ENCODE results near the gene PIGW.

PIGW gene

GRCh38 chr17:36546418-36547093 is 11.8 kb downstream of the PIGW start:
- DNase-seq: no peak

GRCh38 chr17:36547776-36548175 is 13.0 kb downstream of the PIGW start:
- DNase-seq: no peak

- no peak for DNase-seq
These were observed 16.0 kb downstream of the PIGW start for GRCh38 chr17:36550491-36551417.

DNA sequence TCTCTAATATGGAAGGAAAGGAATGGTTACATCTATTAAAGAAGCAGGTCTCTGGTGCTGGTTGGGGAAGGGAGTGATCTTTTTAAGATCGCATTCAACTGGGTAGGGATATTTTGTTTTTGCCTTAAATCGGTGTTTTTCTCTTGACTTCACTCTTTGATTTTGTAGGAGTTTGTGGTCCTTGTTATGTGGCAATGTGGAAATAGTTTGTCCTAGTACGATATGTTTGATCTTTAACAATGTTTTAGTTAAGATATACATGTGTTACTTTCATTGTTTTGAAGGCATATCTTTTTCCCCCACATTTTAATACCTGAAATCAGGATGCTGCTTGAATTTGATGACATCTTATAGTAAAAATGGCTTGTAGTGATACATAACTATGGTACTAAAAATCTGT is 18.7 kb downstream of the PIGW start:
- DNase-seq: no peak

DNA sequence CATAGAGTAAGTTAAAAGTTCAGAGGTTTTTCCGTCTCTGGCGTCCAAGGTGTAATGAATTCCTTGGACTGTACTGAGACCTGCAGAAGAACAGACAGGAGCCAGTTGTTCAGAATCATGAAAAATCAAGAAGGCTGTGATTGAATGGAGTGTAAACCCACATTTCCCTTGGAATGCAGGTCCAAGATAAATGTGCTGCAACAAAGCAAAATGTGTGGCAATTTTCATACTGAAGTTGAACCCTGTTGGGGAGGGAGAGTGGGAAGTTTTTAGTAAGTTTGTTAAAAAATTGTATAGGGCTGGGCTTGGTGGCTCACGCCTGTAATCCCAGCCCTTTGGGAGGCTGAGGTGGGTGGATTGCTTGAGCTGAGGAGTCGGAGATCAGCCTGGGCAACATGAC is 31.3 kb downstream of the PIGW start:
- no peak for DNase-seq

- DNase-seq: no peak
These were observed 40.2 kb downstream of the PIGW start for GRCh38 chr17:36575028-36575427.

DNA sequence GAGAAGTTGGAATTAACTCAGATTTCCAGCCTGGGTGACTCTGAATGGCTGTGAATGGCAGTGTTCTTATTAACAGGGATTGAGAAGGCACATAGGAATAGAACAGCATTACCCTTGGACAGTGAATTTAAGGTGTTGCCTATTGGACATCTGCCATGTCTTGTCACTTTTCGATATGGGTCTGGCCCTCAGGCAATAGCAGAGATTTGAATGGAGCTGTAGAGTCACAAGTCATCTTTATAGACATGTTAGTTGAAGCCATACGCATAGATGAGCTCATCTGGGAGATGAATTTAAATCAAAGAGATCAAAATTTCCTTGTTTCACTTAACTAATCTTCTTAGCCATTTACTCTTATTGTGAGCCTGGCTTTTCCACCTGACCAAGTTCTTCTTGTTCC is 42.0 kb downstream of the PIGW start:
- DNase-seq: no peak

- no peak for DNase-seq
These were observed 43.9 kb downstream of the PIGW start for GRCh38 chr17:36578671-36579070.

DNA sequence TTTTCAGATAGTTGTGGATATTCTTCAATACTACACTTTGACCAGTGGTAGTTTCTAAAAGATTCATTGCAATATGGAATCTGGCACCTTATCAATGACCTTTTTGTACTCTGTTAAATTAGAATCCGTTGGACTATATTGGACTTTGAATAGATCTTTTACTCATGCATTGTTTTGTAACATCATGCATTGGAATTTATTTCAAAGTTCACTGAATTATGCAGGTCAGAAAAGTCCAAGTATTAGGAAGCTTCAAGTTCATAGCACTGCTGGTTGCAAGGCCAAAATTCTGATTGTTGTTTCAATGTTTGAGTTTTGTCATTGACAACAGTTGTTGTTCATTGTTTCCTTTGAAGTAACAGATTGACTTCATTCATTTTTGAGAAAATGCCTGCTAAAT is 49.0 kb downstream of the PIGW start:
- no peak for DNase-seq

DNA sequence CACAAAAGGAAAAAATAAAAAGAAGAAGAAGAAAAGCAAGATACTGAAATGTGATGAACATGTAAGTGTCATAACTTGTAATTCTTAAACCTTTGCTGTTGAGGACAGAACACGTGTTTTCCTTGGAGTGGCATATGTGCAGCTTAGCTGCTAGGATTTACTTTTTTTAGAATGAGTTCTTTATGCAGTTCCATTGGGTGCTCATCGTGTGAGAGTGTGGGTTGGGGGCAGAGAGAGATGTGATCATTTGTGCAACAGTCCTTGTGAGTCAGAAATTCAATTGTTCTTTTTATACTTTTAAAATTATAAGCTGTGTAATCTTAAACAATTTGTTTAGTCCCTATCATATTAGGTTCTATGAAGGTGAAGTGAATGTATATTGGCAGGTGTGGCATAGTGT is 51.4 kb downstream of the PIGW start:
- no peak for DNase-seq

Measured in NCI-H82 (cell line).